GM21367 (cell line): ENCODE data around the gene FMO1.
"Not testable (repeated sequence)": the region's sequence is repeated elsewhere in the genome, so short reads cannot be mapped to it uniquely, and the experiment has no call there.

ENCODE experiments used
- ATAC-seq: cut with Tn5 transposase; IDR thresholded peaks from one replicate; pipeline ENCODE4 v1.9.1; 2021; ENCODE audit not compliant: unreplicated experiment

FMO1 gene

GRCh38 chr1:171233183-171233582, 15.1 kb upstream of the FMO1 start:
- no peak for ATAC-seq

GRCh38 chr1:171236231-171236630, 12.1 kb upstream of the FMO1 start:
- ATAC-seq, result not testable (repeated sequence)

- no peak for ATAC-seq
Observed at GRCh38 chr1:171243878-171244277, 4.4 kb upstream of the FMO1 start.

GRCh38 chr1:171245458-171246064, 2.7 kb upstream of the FMO1 start:
- peak; percentile 82 for ATAC-seq

DNA sequence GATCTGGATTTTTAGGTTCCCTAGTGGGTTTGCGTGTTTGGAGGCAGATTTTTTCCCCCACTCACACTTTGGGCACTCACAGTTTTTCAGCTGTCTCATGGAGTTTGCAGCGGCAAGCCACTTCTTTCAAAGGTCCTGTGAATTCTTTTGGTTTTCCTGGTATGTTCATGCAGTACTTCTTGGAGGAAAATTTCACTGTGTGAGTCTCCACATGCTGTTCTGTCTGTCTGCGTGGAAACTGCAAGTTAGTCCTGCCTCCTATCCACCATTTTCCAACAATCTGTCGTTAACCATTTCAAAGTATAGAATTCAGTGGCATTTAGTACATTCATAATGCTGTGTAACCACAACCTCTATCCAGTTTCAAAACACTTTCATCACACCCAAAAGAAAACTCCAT, 793 bp upstream of the FMO1 start:
- ATAC-seq, result no peak

GRCh38 chr1:171248841-171249240, 547 bp downstream of the FMO1 start:
- ATAC-seq, result no peak

GRCh38 chr1:171250263-171250662, 2.0 kb downstream of the FMO1 start:
- no peak for ATAC-seq

DNA sequence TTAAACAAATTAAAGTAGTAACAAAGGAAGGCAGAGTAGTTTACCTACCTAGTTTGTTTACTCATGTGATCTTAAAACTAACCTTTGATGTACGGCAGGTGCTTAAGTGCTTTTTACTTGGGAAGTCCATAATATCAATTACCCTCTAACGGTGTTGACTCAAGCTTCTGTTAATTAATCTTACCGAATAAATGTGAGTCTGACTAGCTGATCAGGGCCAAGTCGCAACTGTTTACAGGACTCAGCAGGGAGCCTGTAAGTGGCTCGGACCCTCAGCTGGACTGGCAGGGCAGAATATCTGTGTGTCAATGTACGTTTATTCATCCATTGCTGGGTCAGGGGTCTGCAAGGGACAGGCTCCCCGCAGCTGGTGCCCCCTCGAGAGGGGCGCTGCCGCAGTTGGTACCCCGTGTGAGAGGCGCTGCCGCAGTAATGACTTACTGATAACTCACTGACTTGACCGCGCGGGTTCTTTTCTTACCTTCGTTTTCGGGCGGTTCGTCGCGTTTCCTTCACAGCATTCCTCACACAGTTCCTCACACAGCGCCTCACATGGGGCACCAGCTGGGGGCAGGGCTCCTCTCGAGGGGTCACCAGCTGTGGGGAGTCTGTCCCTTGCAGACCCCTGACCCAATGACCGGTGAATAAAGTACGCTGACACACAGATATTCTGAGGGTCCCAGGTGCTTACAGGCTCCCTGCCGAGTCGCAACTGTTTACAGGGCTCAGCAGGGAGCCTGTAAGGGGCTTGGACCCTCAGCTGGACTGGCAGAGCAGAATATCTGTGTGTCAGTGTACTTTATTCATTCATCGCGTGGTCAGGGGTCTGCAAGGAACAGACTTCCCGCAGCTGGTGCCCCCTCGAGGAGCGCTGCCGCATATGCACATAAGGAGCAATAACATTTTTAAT, 3.0 kb downstream of the FMO1 start:
- no peak for ATAC-seq

DNA sequence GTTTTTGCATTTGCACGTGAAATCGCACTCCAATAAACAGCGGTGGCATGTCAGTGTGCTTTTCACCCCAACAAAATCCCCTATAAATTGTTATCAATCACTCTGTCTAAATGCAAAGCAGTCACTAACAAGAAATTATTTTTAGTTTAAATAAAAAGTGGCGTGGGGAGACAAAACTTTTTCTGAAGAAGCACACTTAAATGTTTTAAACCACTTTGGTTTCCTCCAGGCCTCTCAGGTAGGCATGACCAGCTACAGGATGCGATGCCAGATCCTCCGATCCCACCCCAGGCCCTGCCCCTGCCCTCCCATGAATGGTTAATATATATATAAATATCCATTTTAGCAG, 3.6 kb downstream of the FMO1 start:
- no peak for ATAC-seq

GRCh38 chr1:171252482-171252881, 4.2 kb downstream of the FMO1 start:
- ATAC-seq, result peak; percentile 89

GRCh38 chr1:171254859-171255258, 6.6 kb downstream of the FMO1 start:
- no peak for ATAC-seq

DNA sequence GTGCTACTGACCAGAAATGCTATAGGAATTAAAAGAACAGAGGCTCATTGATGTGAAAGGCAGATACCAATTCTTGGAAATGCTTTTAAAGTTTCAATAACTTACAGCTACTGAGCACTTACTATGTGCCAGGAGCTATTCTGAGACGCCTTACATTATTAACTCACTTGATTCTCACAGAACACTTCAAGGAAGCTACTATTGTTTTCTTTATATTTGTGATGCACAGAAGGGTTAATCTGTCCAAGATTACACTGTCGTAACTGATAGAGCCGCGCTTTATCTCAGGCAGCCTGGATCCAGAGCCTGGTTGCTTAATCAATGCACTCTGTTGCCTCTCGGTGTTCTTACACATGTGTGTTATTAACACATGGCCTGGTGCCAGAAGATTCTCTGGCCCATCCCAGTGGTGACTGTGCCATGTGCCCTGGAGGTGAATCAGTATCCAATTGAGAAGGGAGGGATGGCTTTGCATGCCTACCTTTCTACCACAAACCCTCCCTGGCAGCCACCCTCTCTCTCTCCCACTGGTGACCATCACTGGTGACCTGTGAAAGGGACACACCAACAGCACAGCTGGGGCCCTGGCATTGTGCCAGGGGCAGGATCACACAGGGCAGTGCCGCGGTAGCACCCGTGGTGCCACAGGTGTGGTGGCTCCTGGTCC, 8.8 kb downstream of the FMO1 start:
- no peak for ATAC-seq

- no peak for ATAC-seq
Observed at GRCh38 chr1:171257607-171258076, 9.3 kb downstream of the FMO1 start.

DNA sequence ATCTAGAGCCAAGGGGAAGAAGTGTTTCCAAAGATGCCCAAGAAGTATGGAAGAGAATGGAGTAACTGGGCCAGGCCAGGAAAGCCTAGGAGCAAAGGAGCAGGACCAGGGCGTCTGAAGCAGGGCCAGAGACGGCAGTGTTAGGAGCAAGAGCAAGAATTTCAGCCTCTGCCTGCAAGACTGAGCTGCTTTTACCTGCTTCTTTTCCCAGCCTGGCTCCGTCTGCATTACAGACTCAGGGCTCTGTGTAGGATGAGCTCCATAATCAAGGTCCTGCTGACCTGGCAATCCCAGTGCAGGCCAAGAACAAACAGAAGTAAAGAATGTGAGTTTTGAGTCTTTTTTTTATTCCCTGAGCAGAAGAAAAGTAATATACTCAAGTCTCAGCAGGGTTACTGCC, 10.1 kb downstream of the FMO1 start:
- no peak for ATAC-seq

GRCh38 chr1:171258943-171259342, 10.6 kb downstream of the FMO1 start:
- no peak for ATAC-seq

DNA sequence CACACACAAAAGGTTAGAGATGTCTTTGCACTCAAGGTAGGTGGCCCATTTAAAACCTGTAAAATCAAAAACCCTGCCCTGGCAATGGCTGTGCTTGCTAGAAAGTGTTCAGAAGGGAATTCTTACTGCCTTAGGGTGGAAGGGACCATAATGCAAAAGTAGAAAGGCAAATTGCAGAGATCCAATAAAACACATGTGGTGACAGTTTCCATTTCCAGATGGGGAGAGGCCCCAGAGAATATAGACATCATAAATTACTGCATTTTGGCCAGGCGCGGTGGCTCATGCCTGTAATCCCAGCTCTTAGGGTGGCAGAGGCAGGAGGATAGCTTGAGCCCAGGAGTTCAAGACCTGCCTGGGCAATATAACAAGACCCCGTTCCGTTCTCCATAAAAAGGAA, 13.0 kb downstream of the FMO1 start:
- ATAC-seq, result no peak

DNA sequence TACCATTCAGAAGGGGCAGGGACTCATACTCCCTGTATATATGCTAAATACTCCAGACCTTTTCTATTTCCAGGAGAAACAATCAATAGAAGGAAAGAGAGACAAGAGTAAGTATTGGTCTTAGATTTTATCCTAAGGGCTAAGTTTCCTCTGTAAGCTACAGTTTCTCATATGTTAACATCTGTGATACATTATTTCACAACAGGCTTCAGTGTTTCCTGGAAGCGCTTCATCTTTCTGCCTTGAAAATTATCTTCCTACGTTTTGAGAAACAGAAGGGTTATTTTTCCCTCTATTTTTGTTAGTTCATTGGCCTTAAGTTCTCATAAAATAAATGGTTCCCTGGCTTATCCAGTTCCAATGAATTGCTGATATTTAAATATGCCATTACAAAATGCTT, 15.6 kb downstream of the FMO1 start:
- ATAC-seq, result no peak

DNA sequence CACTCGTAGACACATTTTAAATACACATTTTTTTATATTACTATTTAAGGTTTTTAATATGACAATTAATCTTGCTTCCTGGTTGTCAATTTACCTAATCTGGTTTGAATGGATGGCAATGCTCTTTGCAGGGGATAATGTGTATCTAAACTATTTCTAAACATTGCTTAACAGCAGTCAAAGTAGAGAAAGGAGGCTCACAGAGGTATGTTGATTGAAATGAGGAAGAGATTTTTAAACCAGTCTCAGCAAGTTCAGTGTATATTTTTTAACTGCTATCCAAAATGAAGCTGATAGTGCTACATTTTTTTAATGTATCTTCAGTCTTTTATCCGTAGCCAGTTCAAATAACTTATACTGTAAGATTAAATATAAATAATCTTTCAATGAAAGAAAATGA, 17.4 kb downstream of the FMO1 start:
- no peak for ATAC-seq

- ATAC-seq, result no peak
Observed at GRCh38 chr1:171266930-171267329, 18.6 kb downstream of the FMO1 start.

GRCh38 chr1:171267391-171267790, 19.1 kb downstream of the FMO1 start:
- ATAC-seq, result no peak

- ATAC-seq, result no peak
Observed at GRCh38 chr1:171270806-171271205, 22.5 kb downstream of the FMO1 start.

- no peak for ATAC-seq
Observed at GRCh38 chr1:171277534-171277933, 29.2 kb downstream of the FMO1 start.
